HFFc6 (cell line): ENCODE measurements around the gene ASPN. TPM values are rescaled to one million over a fixed set of nuclear protein-coding genes. Genes with fewer than 3 reads are reported as not detected.

Experiments used
- DNase-seq: peaks from one replicate; pipeline ENCODE4 v3.0.0-alpha.2; 2018
- H3K27ac Mint-ChIP-seq: 2 replicates; pipeline ENCODE4 v1.8.0; 2020; ENCODE audit warnings: mild to moderate bottlenecking, mixed read lengths
- H3K27me3 Mint-ChIP-seq: 2 replicates; pipeline ENCODE4 v1.8.0; 2021; ENCODE audit warnings: mild to moderate bottlenecking, moderate library complexity, mixed read lengths; ENCODE audit not compliant: insufficient read depth
- H3K36me3 Mint-ChIP-seq: 2 replicates; pipeline ENCODE4 v1.8.0; 2021; ENCODE audit warnings: low read depth, mixed read lengths
- H3K4me1 Mint-ChIP-seq: 2 replicates; pipeline ENCODE4 v1.8.0; 2020; ENCODE audit warnings: low read depth, mixed read lengths
- H3K4me3 Mint-ChIP-seq: 2 replicates; pipeline ENCODE4 v1.8.0; 2020; ENCODE audit warnings: mild to moderate bottlenecking, moderate library complexity, mixed read lengths
- H3K9me3 Mint-ChIP-seq: 2 replicates; pipeline ENCODE4 v1.8.0; 2020; ENCODE audit warnings: mild to moderate bottlenecking, mixed read lengths
- total RNA-seq, 6 experiments: library from RNA; stranded (reverse); fragmentation: NEBNext Ultra II Directional; extraction: Animal tissue kit (Norgen Biotek cat#: 25700); gene quantifications; 2 replicates in 1 of 6; 3 replicates in 5 of 6; pipeline ENCODE4 v1.2.3, GENCODE V29; 2021
- TF ChIP-seq, protein P1 (sequence below): fragments of 200-600 bp; sonication (generic); IDR thresholded peaks from 2 replicates; pipeline ENCODE4 v1.5.0; 2021; ENCODE audit warnings: antibody characterized with exemption, mild to moderate bottlenecking

The ASPN gene
- total RNA-seq, 6 experiments from 2014 or later, result 4.0 to 6.7 (median 4.6) TPM

DNA sequence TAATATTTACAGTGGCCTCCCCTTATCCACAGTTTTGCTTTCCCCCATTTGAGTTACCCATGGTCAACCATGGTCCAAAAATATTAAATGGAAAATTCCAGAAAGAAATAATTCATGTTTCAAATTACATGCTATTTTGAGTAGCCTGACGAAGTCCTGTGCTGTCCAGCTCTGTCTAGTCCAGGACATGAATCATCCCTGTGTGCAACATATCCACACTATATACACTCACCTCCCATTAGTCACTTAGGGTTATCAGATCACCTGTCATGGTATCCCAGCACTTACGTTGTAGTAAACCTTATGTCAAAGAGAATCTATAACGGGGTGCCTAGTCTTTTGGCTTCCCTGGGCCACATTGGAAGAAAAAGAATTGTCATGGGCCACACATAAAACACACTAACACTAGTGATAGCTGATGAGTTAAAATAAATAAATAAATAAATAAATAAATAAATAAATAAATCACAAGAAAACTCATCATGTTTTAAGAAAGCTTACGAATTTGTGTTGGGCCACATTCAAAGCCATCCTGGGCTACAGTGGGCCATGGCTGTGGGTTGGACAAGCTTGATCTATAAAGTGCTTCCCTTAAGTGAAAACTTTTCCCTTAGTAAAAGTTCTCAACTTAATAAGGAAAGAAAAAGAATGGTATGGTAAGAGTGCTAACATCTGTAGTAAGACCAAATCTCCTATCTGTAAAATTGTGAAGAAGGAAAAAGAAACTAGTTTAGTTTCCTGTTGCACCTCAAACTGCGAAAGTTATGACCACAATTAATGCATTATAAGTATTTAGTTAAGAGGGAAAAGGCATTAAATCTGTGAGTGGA is 42.2 kb downstream of the ASPN start:
- peak overlapping the region; percentile 74 for H3K27ac Mint-ChIP-seq
- peak; percentile 85 for DNase-seq
- no peaks in the 10 kb centered on the region for H3K9me3 Mint-ChIP-seq
- H3K4me3 Mint-ChIP-seq, result no peak overlapping the region
- no peaks in the 10 kb centered on the region for H3K27me3 Mint-ChIP-seq
- peaks cover 13% of the 10 kb centered on the region for H3K4me1 Mint-ChIP-seq
- TF ChIP-seq, protein P1, sequence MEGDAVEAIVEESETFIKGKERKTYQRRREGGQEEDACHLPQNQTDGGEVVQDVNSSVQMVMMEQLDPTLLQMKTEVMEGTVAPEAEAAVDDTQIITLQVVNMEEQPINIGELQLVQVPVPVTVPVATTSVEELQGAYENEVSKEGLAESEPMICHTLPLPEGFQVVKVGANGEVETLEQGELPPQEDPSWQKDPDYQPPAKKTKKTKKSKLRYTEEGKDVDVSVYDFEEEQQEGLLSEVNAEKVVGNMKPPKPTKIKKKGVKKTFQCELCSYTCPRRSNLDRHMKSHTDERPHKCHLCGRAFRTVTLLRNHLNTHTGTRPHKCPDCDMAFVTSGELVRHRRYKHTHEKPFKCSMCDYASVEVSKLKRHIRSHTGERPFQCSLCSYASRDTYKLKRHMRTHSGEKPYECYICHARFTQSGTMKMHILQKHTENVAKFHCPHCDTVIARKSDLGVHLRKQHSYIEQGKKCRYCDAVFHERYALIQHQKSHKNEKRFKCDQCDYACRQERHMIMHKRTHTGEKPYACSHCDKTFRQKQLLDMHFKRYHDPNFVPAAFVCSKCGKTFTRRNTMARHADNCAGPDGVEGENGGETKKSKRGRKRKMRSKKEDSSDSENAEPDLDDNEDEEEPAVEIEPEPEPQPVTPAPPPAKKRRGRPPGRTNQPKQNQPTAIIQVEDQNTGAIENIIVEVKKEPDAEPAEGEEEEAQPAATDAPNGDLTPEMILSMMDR, result no peak
- H3K36me3 Mint-ChIP-seq, result no peaks in the 10 kb centered on the region

DNA sequence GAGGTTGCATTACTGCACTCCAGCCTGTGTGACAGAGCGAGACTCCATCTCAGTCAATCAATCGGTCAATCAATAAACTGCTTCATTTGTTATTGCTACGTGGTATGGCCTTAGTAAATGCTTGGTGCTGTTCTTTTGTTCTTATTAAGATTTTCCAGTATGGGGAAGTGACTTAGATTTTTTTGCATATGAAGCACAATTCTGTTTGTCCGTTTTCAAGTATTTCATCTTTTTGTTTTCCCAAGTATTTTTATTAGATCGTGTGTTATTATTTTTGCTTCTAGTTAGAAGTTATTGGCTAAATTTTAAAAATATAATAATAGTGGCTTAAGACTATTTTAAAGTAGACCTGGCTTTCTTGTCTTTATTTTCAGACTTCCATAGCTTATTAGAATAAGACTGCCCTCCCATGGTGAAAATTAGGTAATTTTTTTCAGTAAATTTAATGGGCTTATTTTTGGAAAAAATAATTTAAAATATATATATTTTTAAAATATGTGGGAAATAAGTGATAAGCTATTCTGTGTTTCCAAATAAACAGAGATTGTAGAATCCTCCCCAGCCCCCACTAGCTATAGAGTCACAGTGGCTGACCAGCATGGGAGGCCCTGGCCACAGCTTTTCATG is 43.3 kb downstream of the ASPN start:
- H3K4me3 Mint-ChIP-seq, result no peak overlapping the region
- H3K27me3 Mint-ChIP-seq, result no peaks in the 10 kb centered on the region
- no peaks in the 10 kb centered on the region for H3K36me3 Mint-ChIP-seq
- DNase-seq, result peak; percentile 6
- H3K4me1 Mint-ChIP-seq, result peaks cover 13% of the 10 kb centered on the region
- H3K27ac Mint-ChIP-seq, result no peak overlapping the region
- H3K9me3 Mint-ChIP-seq, result no peaks in the 10 kb centered on the region
- TF ChIP-seq, protein P1, result peak; percentile 76

DNA sequence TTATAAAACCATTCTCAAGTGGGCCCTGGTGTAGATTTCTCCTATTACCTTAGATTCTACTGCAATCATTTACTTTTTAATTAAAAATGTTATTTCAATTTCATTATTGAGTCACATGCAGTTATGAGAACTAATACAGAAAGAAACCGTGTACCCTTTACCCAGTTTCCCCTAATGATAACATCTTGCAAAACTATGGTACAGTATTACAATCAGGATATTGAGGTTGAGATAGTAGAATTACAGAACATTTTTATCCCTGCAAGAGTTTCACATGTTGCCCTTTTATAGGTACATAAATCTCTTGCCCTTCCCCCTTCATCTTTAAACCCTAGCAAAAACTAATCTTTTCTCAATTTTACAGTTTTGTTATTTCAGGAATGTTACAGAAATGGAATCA is 47.0 kb downstream of the ASPN start:
- H3K9me3 Mint-ChIP-seq, result no peaks in the 10 kb centered on the region
- H3K4me1 Mint-ChIP-seq, result peaks cover 10% of the 10 kb centered on the region

DNA sequence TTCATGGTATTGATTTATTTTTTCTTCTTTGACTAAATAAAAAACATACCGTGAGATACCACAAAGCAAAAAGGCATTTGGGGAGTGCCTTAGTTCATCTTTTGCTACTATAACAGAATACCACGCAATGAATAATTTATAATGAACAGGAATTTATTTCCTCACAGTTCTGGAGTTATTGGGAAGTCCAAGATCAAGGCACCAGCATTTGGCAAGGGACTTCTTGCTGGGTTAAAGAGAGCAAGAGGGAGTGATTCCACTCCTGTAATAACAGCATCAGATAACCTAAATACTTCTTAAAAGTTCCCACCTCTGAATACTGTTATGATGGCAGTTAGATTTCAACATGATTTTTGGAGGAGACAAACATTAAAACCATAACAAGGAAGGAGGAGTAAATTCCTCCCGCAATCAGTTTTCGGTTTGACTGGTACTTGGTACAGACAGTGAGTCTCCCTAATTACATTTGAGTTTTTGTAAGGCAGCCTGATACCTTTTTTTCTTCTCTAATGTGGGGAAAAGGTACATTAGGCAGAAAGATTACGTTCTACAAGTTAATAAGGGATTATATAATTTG is 49.2 kb downstream of the ASPN start:
- H3K27ac Mint-ChIP-seq, result no peak overlapping the region
- no peaks in the 10 kb centered on the region; the same call in 1 of the 2 replicates for H3K36me3 Mint-ChIP-seq
- H3K27me3 Mint-ChIP-seq, result no peaks in the 10 kb centered on the region; the same call in 1 of the 2 replicates
- TF ChIP-seq, protein P1, result no peak
- no peaks in the 10 kb centered on the region for H3K4me1 Mint-ChIP-seq
- no peak for DNase-seq
- no peaks in the 10 kb centered on the region for H3K9me3 Mint-ChIP-seq
- H3K4me3 Mint-ChIP-seq, result no peak overlapping the region

More for the DNA sequence above, 47.0 kb downstream of the ASPN start:
- no peak overlapping the region for H3K27ac Mint-ChIP-seq
- no peak for DNase-seq
- TF ChIP-seq, protein P1, result no peak
- no peaks in the 10 kb centered on the region; the same call in 1 of the 2 replicates for H3K36me3 Mint-ChIP-seq
- no peaks in the 10 kb centered on the region for H3K27me3 Mint-ChIP-seq
- H3K4me3 Mint-ChIP-seq, result no peak overlapping the region

DNA sequence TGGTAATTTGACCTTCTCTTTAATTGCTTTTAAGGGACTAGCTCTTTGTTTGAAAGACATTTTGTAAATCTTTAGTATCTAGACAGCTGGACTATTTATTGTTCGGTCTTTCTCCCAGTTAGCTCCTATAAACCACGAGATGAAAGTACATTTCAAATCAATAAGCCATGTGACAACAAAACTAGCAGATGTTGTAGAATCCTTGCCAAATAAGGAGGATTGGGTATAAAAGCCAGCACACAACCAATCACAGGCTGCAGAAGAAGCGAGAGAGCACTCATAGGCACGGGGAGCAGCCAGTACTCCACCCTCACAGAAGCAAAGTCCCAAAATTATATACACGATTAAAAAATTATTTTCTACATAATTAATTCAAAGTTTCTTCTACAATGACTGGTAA is 50.0 kb downstream of the ASPN start:
- Mint-ChIP-seq H3K36me3 (no peaks in the 10 kb centered on the region; the same call in 1 of the 2 replicates), H3K4me1 (no peaks in the 10 kb centered on the region), H3K27ac (no peak overlapping the region), H3K4me3 (no peak overlapping the region), H3K9me3 (no peaks in the 10 kb centered on the region), H3K27me3 (no peaks in the 10 kb centered on the region; the same call in 1 of the 2 replicates)
- DNase-seq, result no peak
- TF ChIP-seq, protein P1, result no peak
